Glutamatergic neuron (in vitro differentiated cells): ENCODE results near the gene VTI1A. TPM values are rescaled to one million over a fixed set of nuclear protein-coding genes. Genes with fewer than 3 reads are reported as not detected.

Source experiments
- DNase-seq: peaks from one replicate; pipeline ENCODE4 v3.0.0; 2022
- H3K27ac Mint-ChIP-seq: one replicate; pipeline ENCODE4 v1.8.0; 2020; ENCODE audit warnings: mild to moderate bottlenecking, mixed read lengths, inconsistent platforms; ENCODE audit not compliant: unreplicated experiment
- H3K27me3 Mint-ChIP-seq: one replicate; pipeline ENCODE4 v1.8.0; 2020; ENCODE audit warnings: mild to moderate bottlenecking, moderate library complexity, mixed read lengths, inconsistent platforms; ENCODE audit not compliant: unreplicated experiment
- H3K36me3 Mint-ChIP-seq: one replicate; pipeline ENCODE4 v1.8.0; 2020; ENCODE audit warnings: mild to moderate bottlenecking, mixed read lengths, inconsistent platforms; ENCODE audit not compliant: unreplicated experiment
- H3K4me1 Mint-ChIP-seq: one replicate; pipeline ENCODE4 v1.8.0; 2020; ENCODE audit warnings: mild to moderate bottlenecking, low read depth, mixed read lengths, inconsistent platforms; ENCODE audit not compliant: unreplicated experiment
- H3K4me3 Mint-ChIP-seq: one replicate; pipeline ENCODE4 v1.8.0; 2020; ENCODE audit warnings: mild to moderate bottlenecking, mixed read lengths, inconsistent platforms; ENCODE audit not compliant: unreplicated experiment
- H3K9me3 Mint-ChIP-seq: one replicate; pipeline ENCODE4 v1.8.0; 2020; ENCODE audit warnings: mild to moderate bottlenecking, moderate library complexity, mixed read lengths, inconsistent platforms; ENCODE audit not compliant: unreplicated experiment
- CTCF ChIP-seq: fragments of 200-600 bp; sonication (generic); IDR thresholded peaks from one replicate; pipeline ENCODE4 v1.5.0; 2021; ENCODE audit not compliant: partially characterized antibody, unreplicated experiment
- total RNA-seq: library from RNA; stranded (reverse); fragmentation: NEBNext Ultra II Directional; extraction: Animal tissue kit (Norgen Biotek cat#: 25700); gene quantifications from one replicate; pipeline ENCODE4 v1.2.1, GENCODE V29; 2021; ENCODE audit not compliant: unreplicated experiment

Gene VTI1A
- total RNA-seq, 1 donor from 2014 or later = 61.0 TPM

GRCh38 chr10:112658900-112659638 is 212.1 kb downstream of the VTI1A start:
- no peak for TF ChIP-seq CTCF
- Mint-ChIP-seq H3K27ac (no peak overlapping the region), H3K4me1 (no peaks in the 10 kb centered on the region), H3K36me3 (no peaks in the 10 kb centered on the region), H3K4me3 (no peak overlapping the region), H3K27me3 (no peaks in the 10 kb centered on the region), H3K9me3 (no peaks in the 10 kb centered on the region)
- DNase-seq = no peak

GRCh38 chr10:112663234-112664125 is 216.5 kb downstream of the VTI1A start:
- no peaks in the 10 kb centered on the region for H3K9me3 Mint-ChIP-seq
- H3K4me1 Mint-ChIP-seq = no peaks in the 10 kb centered on the region
- DNase-seq = no peak
- no peak for TF ChIP-seq CTCF
- no peaks in the 10 kb centered on the region for H3K27me3 Mint-ChIP-seq
- H3K4me3 Mint-ChIP-seq = no peak overlapping the region
- no peaks in the 10 kb centered on the region for H3K36me3 Mint-ChIP-seq
- no peak overlapping the region for H3K27ac Mint-ChIP-seq

GRCh38 chr10:112666094-112666493 is 219.1 kb downstream of the VTI1A start:
- Mint-ChIP-seq H3K4me3 (no peak overlapping the region), H3K27ac (no peak overlapping the region), H3K9me3 (no peaks in the 10 kb centered on the region), H3K27me3 (no peaks in the 10 kb centered on the region), H3K36me3 (no peaks in the 10 kb centered on the region), H3K4me1 (no peaks in the 10 kb centered on the region)
- TF ChIP-seq CTCF = no peak
- no peak for DNase-seq

GRCh38 chr10:112669989-112670388 is 223.0 kb downstream of the VTI1A start:
- Mint-ChIP-seq H3K4me1 (no peaks in the 10 kb centered on the region), H3K4me3 (no peak overlapping the region), H3K27ac (no peak overlapping the region), H3K9me3 (no peaks in the 10 kb centered on the region), H3K36me3 (no peaks in the 10 kb centered on the region), H3K27me3 (no peaks in the 10 kb centered on the region)
- TF ChIP-seq CTCF = no peak
- no peak for DNase-seq

- DNase-seq = no peak
- Mint-ChIP-seq H3K9me3 (no peaks in the 10 kb centered on the region), H3K27me3 (no peaks in the 10 kb centered on the region), H3K27ac (no peak overlapping the region), H3K36me3 (no peaks in the 10 kb centered on the region), H3K4me1 (no peaks in the 10 kb centered on the region), H3K4me3 (no peak overlapping the region)
- TF ChIP-seq CTCF = no peak
Measured at GRCh38 chr10:112671743-112672142, 224.7 kb downstream of the VTI1A start.
